ENCODE measurements around the gene CD276.
A peak's percentile ranks its signal among the peaks of the same experiment; 100 is the strongest.
"Not testable (repeated sequence)": the region's sequence is repeated elsewhere in the genome, so short reads cannot be mapped to it uniquely, and the experiment has no call there.

CD276 gene

GRCh38 chr15:73714695-73715301, 30.6 kb downstream of the CD276 start:
- DNase-seq: no peak

GRCh38 chr15:73715417-73715816, 31.2 kb downstream of the CD276 start:
- DNase-seq: no peak

- DNase-seq: no peak
These were observed 32.2 kb downstream of the CD276 start for GRCh38 chr15:73716417-73716816.

- no peak for DNase-seq
These were observed 33.0 kb downstream of the CD276 start for GRCh38 chr15:73717206-73717605.

- no peak for DNase-seq
These were observed 33.6 kb downstream of the CD276 start for GRCh38 chr15:73717802-73718201.

- no peak for DNase-seq
These were observed 34.5 kb downstream of the CD276 start for GRCh38 chr15:73718694-73719093.

- DNase-seq: no peak
These were observed 38.2 kb downstream of the CD276 start for GRCh38 chr15:73722425-73722824.

- no peak for DNase-seq
These were observed 39.0 kb downstream of the CD276 start for GRCh38 chr15:73723191-73723590.

- DNase-seq: no peak
These were observed 40.0 kb downstream of the CD276 start for GRCh38 chr15:73724212-73724611.

- peak; percentile 52 for DNase-seq
These were observed 43.3 kb downstream of the CD276 start for GRCh38 chr15:73727330-73727976.

GRCh38 chr15:73732051-73732450, 47.9 kb downstream of the CD276 start:
- not testable (repeated sequence) for DNase-seq

- DNase-seq: no peak
These were observed 48.7 kb downstream of the CD276 start for GRCh38 chr15:73732930-73733329.

GRCh38 chr15:73737535-73737934, 53.4 kb downstream of the CD276 start:
- DNase-seq: no peak

GRCh38 chr15:73740152-73741048, 56.2 kb downstream of the CD276 start:
- no peak for DNase-seq

- DNase-seq: no peak
These were observed 57.2 kb downstream of the CD276 start for GRCh38 chr15:73741321-73741836.

GRCh38 chr15:73744293-73744692, 60.1 kb downstream of the CD276 start:
- DNase-seq: no peak

- DNase-seq: no peak
These were observed 60.9 kb downstream of the CD276 start for GRCh38 chr15:73745073-73745472.

GRCh38 chr15:73746261-73746660, 62.1 kb downstream of the CD276 start:
- DNase-seq: no peak

GRCh38 chr15:73746883-73747282, 62.7 kb downstream of the CD276 start:
- DNase-seq: no peak

- DNase-seq: no peak
These were observed 63.8 kb downstream of the CD276 start for GRCh38 chr15:73747847-73748590.

GRCh38 chr15:73748730-73749129, 64.5 kb downstream of the CD276 start:
- DNase-seq: no peak

GRCh38 chr15:73749533-73749932, 65.3 kb downstream of the CD276 start:
- no peak for DNase-seq

- DNase-seq: no peak
These were observed 65.8 kb downstream of the CD276 start for GRCh38 chr15:73749971-73750370.

Data from fibroblast of skin of right biceps (primary cell).